MM.1S (cell line): ENCODE data around the gene ISG15.

ENCODE experiments used
- CTCF ChIP-seq: fragments of 300-600 bp; sonication (generic); IDR thresholded peaks from 2 replicates; pipeline ENCODE4 v1.5.1; 2016; ENCODE audit warnings: antibody characterized with exemption, low read length, mixed read lengths
- EZH2 ChIP-seq: fragments of 300-600 bp; sonication (generic); optimal IDR thresholded peaks from 2 replicates; pipeline ENCODE3; 2017; ENCODE audit warnings: low read depth, mild to moderate bottlenecking, antibody characterized with exemption, low read length, mixed read lengths

- TF ChIP-seq CTCF (no peak), EZH2 (no peak)
Observed at GRCh38 chr1:964691-965525, 48.4 kb upstream of the ISG15 start.
